Mesenchymal stem cell (in vitro differentiated cells and primary cell): Measurements from ENCODE around the gene MDH1.

Experiments used
- DNase-seq: peaks from one replicate; pipeline ENCODE4 v3.0.0-alpha.2; 2013
- H2AFZ ChIP-seq: one replicate; pipeline ENCODE4 v1.6.1; 2013; ENCODE audit warnings: low read depth, mild to moderate bottlenecking, control low read depth, inconsistent platforms, low read length, moderate library complexity
- H2AK5ac ChIP-seq: 2 replicates; pipeline ENCODE4 v1.6.1; 2013; ENCODE audit warnings: low read length, moderate library complexity, mild to moderate bottlenecking, inconsistent platforms; ENCODE audit not compliant: severe bottlenecking
- H2BK120ac ChIP-seq: one replicate; pipeline ENCODE4 v1.6.1; 2013; ENCODE audit warnings: low read depth, mild to moderate bottlenecking, inconsistent platforms, low read length, moderate library complexity
- H2BK12ac ChIP-seq, 2 experiments: one replicate each; pipeline ENCODE4 v1.6.1; 2013; ENCODE audit warnings: inconsistent platforms in 2 of 2, low read length in 2 of 2, mild to moderate bottlenecking in 2 of 2, moderate library complexity in 2 of 2, control low read depth in 1 of 2
- H2BK15ac ChIP-seq: one replicate; pipeline ENCODE4 v1.6.1; 2013; ENCODE audit warnings: mild to moderate bottlenecking, low read depth, inconsistent platforms; ENCODE audit not compliant: poor library complexity, severe bottlenecking
- H2BK5ac ChIP-seq: 2 replicates; pipeline ENCODE4 v1.6.1; 2013; ENCODE audit warnings: low read depth, mild to moderate bottlenecking, low read length, control low read depth, inconsistent platforms; ENCODE audit not compliant: poor library complexity, severe bottlenecking
- H3K14ac ChIP-seq, 2 experiments: one replicate each; pipeline ENCODE4 v1.6.1; 2013; ENCODE audit warnings: inconsistent platforms in 2 of 2, low read length in 2 of 2, control low read depth in 1 of 2, mild to moderate bottlenecking in 1 of 2, moderate library complexity in 1 of 2
- H3K18ac ChIP-seq, 2 experiments: one replicate each; pipeline ENCODE4 v1.6.1; 2013; ENCODE audit warnings: inconsistent platforms in 2 of 2, low read length in 2 of 2, control low read depth in 1 of 2, low read depth in 1 of 2, mild to moderate bottlenecking in 1 of 2
- H3K23ac ChIP-seq, 2 experiments: one replicate each; pipeline ENCODE4 v1.6.1; 2013; ENCODE audit warnings: inconsistent platforms in 2 of 2, low read length in 2 of 2, mild to moderate bottlenecking in 2 of 2, moderate library complexity in 2 of 2, control low read depth in 1 of 2
- H3K27ac ChIP-seq: 2 replicates; pipeline ENCODE4 v1.5.1; 2013; ENCODE audit warnings: mild to moderate bottlenecking, moderate library complexity, low read length, control low read depth, inconsistent platforms; ENCODE audit not compliant: poor library complexity, severe bottlenecking
- H3K27me3 ChIP-seq, 2 experiments: 2 replicates each; pipeline versions ENCODE4 v1.6.1 to v1.7.0; 2013; ENCODE audit warnings: low read length in 2 of 2, mild to moderate bottlenecking in 2 of 2, moderate library complexity in 2 of 2, control low read depth in 1 of 2, inconsistent platforms in 1 of 2; ENCODE audit not compliant: control insufficient read depth in 1 of 2, insufficient read depth in 1 of 2
- H3K36me3 ChIP-seq, 2 experiments: 2 replicates each; pipeline versions ENCODE4 v1.6.1 to v1.7.0; 2013; ENCODE audit warnings: low read length in 2 of 2, control low read depth in 1 of 2, inconsistent platforms in 1 of 2, low read depth in 1 of 2, mild to moderate bottlenecking in 1 of 2; ENCODE audit not compliant: insufficient read depth in 2 of 2, control insufficient read depth in 1 of 2
- H3K4ac ChIP-seq, 2 experiments: one replicate each; pipeline ENCODE4 v1.6.1; 2013; ENCODE audit warnings: inconsistent platforms in 2 of 2, low read length in 2 of 2, mild to moderate bottlenecking in 2 of 2, moderate library complexity in 2 of 2, control low read depth in 1 of 2, low read depth in 1 of 2
- H3K4me1 ChIP-seq: 2 replicates; pipeline ENCODE4 v1.6.1; 2013; ENCODE audit warnings: low read depth, low read length, control low read depth; ENCODE audit not compliant: control insufficient read depth, insufficient read depth
- H3K4me2 ChIP-seq: 2 replicates; pipeline ENCODE4 v1.6.1; 2013; ENCODE audit warnings: low read length, mild to moderate bottlenecking, inconsistent platforms; ENCODE audit not compliant: poor library complexity, severe bottlenecking
- H3K4me3 ChIP-seq, 2 experiments: 2 replicates each; pipeline versions ENCODE4 v1.5.1 to v1.7.0; 2013; ENCODE audit warnings: low read length in 2 of 2, mild to moderate bottlenecking in 2 of 2, control low read depth in 1 of 2, low read depth in 1 of 2; ENCODE audit not compliant: insufficient read depth in 1 of 2
- H3K79me1 ChIP-seq: replicated peaks from 2 replicates; pipeline ENCODE4 v1.6.1; 2013; ENCODE audit warnings: mild to moderate bottlenecking, control low read depth, low read length, inconsistent platforms; ENCODE audit not compliant: poor library complexity, severe bottlenecking
- H3K9ac ChIP-seq: 2 replicates; pipeline ENCODE4 v1.7.0; 2013; ENCODE audit warnings: mild to moderate bottlenecking, low read length, moderate library complexity
- H3K9me3 ChIP-seq: 2 replicates; pipeline ENCODE4 v1.7.0; 2013; ENCODE audit warnings: mild to moderate bottlenecking, low read length; ENCODE audit not compliant: control insufficient read depth
- H4K8ac ChIP-seq: one replicate; pipeline ENCODE4 v1.6.1; 2013; ENCODE audit warnings: inconsistent platforms, mild to moderate bottlenecking, low read length, moderate library complexity
- H4K91ac ChIP-seq: one replicate; pipeline ENCODE4 v1.6.1; 2013; ENCODE audit warnings: mild to moderate bottlenecking, low read length, inconsistent platforms
- WGBS: methylation state at CpG from one replicate; pipeline ENCODE4 v1.1.7; 2013; ENCODE audit warnings: mixed read lengths; 5-methylcytosine and 5-hydroxymethylcytosine counted together

MDH1 gene

GRCh38 chr2:63578767-63579166 is 10.0 kb upstream of the MDH1 start:
- Histone ChIP-seq H4K8ac (no peak overlapping the region), H3K4me1 (no peaks in the 10 kb centered on the region), H3K9me3 (no peaks in the 10 kb centered on the region), H2BK15ac (no peak overlapping the region), H3K9ac (no peak overlapping the region), H3K27me3 (no peaks in the 10 kb centered on the region), H2AFZ (no peak overlapping the region), H3K18ac (no peak overlapping the region), H3K4me3 (no peak overlapping the region), H2BK5ac (no peak overlapping the region), H3K27ac (no peak overlapping the region), H3K4ac (no peak overlapping the region), H3K23ac (no peak overlapping the region), H3K4me2 (no peak overlapping the region), H3K36me3 (no peaks in the 10 kb centered on the region), H2BK12ac (no peak overlapping the region), H3K79me1 (peaks cover 21% of the 10 kb centered on the region), H2AK5ac (no peak overlapping the region), H3K14ac (no peak overlapping the region), H2BK120ac (no peak overlapping the region), H4K91ac (no peak overlapping the region)
- no peak for DNase-seq
- WGBS = 100% methylated on average over 3 of the region's 3 CpGs

GRCh38 chr2:63580651-63581297 is 8.0 kb upstream of the MDH1 start:
- Histone ChIP-seq H2BK5ac (no peak overlapping the region), H3K36me3 (no peaks in the 10 kb centered on the region), H3K23ac (no peak overlapping the region), H2BK120ac (no peak overlapping the region), H3K27ac (no peak overlapping the region), H3K4me3 (peak overlapping the region in 1 of 2 experiments; percentile 40), H2AFZ (no peak overlapping the region), H3K4ac (no peak overlapping the region), H2BK15ac (no peak overlapping the region), H3K9me3 (no peaks in the 10 kb centered on the region), H2BK12ac (no peak overlapping the region), H3K79me1 (peaks cover 23% of the 10 kb centered on the region), H4K8ac (no peak overlapping the region), H2AK5ac (no peak overlapping the region), H3K14ac (no peak overlapping the region), H3K9ac (peak overlapping the region; percentile 84), H3K4me2 (no peak overlapping the region), H3K18ac (no peak overlapping the region), H3K27me3 (no peaks in the 10 kb centered on the region), H3K4me1 (no peaks in the 10 kb centered on the region), H4K91ac (no peak overlapping the region)
- 97% methylated on average over 1 of the region's 4 CpGs for WGBS
- DNase-seq = no peak

GRCh38 chr2:63581298-63581961 is 7.3 kb upstream of the MDH1 start:
- no peak overlapping the region for H2AK5ac ChIP-seq
- H3K9ac ChIP-seq = peak overlapping the region; percentile 84
- peak overlapping the region in 1 of 2 experiments; percentile 41 for H3K4me3 ChIP-seq
- DNase-seq = no peak
- no peak overlapping the region for H4K8ac ChIP-seq
- no peak overlapping the region for H2AFZ ChIP-seq
- no peak overlapping the region for H3K4ac ChIP-seq
- WGBS = 100% methylated on average over 4 of the region's 5 CpGs
- H2BK15ac ChIP-seq = no peak overlapping the region
- H2BK5ac ChIP-seq = no peak overlapping the region
- H2BK120ac ChIP-seq = no peak overlapping the region
- peak overlapping the region in 1 of 2 experiments; percentile 9 for H3K14ac ChIP-seq
- no peak overlapping the region for H4K91ac ChIP-seq
- H3K36me3 ChIP-seq = no peaks in the 10 kb centered on the region
- no peak overlapping the region for H3K18ac ChIP-seq
- no peaks in the 10 kb centered on the region for H3K9me3 ChIP-seq
- H3K23ac ChIP-seq = no peak overlapping the region
- peaks cover 20% of the 10 kb centered on the region for H3K79me1 ChIP-seq
- no peak overlapping the region for H2BK12ac ChIP-seq
- H3K27ac ChIP-seq = no peak overlapping the region
- H3K4me2 ChIP-seq = no peak overlapping the region
- H3K4me1 ChIP-seq = no peaks in the 10 kb centered on the region
- no peaks in the 10 kb centered on the region for H3K27me3 ChIP-seq

DNA sequence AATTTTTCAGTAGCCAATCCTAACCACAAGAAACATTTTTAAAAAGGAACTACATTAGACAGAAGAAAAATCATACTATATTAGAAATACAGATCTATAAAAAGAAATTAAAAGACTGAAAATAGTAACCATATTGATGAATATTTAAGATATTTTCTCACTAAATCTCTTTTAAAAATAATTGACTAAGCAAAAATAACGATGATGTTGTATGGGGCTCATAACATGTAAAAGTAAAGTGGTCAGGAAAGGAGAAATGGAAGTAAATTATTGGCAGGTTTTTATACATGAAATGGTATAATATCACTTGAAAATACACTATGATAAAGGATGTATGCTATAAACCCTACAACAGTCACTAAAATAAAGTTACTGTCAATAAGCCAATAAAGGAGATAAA is 5.9 kb upstream of the MDH1 start:
- Histone ChIP-seq H3K23ac (no peak overlapping the region), H3K4me1 (no peaks in the 10 kb centered on the region), H3K4me3 (no peak overlapping the region), H3K18ac (no peak overlapping the region), H2BK120ac (no peak overlapping the region), H3K27me3 (no peaks in the 10 kb centered on the region), H2BK15ac (no peak overlapping the region), H3K4ac (no peak overlapping the region), H3K14ac (no peak overlapping the region), H3K9ac (peak overlapping the region; percentile 84), H2AFZ (no peak overlapping the region), H4K8ac (no peak overlapping the region), H2BK5ac (no peak overlapping the region), H3K79me1 (peaks cover 21% of the 10 kb centered on the region), H2BK12ac (no peak overlapping the region), H2AK5ac (no peak overlapping the region), H3K4me2 (no peak overlapping the region), H3K27ac (no peak overlapping the region), H3K9me3 (no peaks in the 10 kb centered on the region), H3K36me3 (no peaks in the 10 kb centered on the region), H4K91ac (no peak overlapping the region)
- DNase-seq = no peak
- no CpG with 5 or more reads among the region's 1 CpG for WGBS
